CD14-positive monocyte (primary cell): Measurements from ENCODE around the gene UMPS. TPM values are rescaled to one million over a fixed set of nuclear protein-coding genes. Genes with fewer than 3 reads are reported as not detected.

Experiments
- DNase-seq, 3 donors: peaks; one replicate each; pipeline ENCODE4 v3.0.0-alpha.2; 2011 to 2022
- H2AFZ ChIP-seq: 2 replicates; pipeline ENCODE4 v1.6.0; 2012; ENCODE audit warnings: mild to moderate bottlenecking, low read depth, low read length, inconsistent platforms; ENCODE audit not compliant: insufficient read depth, poor library complexity, severe bottlenecking
- H3K27ac ChIP-seq, 2 donors: 1 replicate in 1 of 2; 2 replicates in 1 of 2; pipeline ENCODE4 v1.5.1; 2012 to 2013; ENCODE audit warnings: low read length in 2 of 2, control low read depth in 1 of 2, inconsistent platforms in 1 of 2, low read depth in 1 of 2, mild to moderate bottlenecking in 1 of 2
- H3K27me3 ChIP-seq, 2 donors: one replicate each; pipeline versions ENCODE4 v1.6.0 to v1.6.1; 2011 to 2013; ENCODE audit warnings: low read length in 2 of 2; ENCODE audit not compliant: control insufficient read depth in 2 of 2, insufficient read depth in 2 of 2
- H3K36me3 ChIP-seq, 2 donors: replicated peaks in 1 of 2; 1 replicate in 1 of 2; 2 replicates in 1 of 2; pipeline versions ENCODE4 v1.5.1 to v1.6.1; 2012 to 2013; ENCODE audit warnings: low read length in 2 of 2, control low read depth in 1 of 2, inconsistent platforms in 1 of 2, mild to moderate bottlenecking in 1 of 2; ENCODE audit not compliant: insufficient read depth in 2 of 2, control insufficient read depth in 1 of 2
- H3K4me1 ChIP-seq, 2 donors: 1 replicate in 1 of 2; 2 replicates in 1 of 2; pipeline versions ENCODE4 v1.5.1 to v1.6.1; 2012 to 2013; ENCODE audit warnings: low read length in 2 of 2, control low read depth in 1 of 2, inconsistent platforms in 1 of 2, mild to moderate bottlenecking in 1 of 2, moderate library complexity in 1 of 2; ENCODE audit not compliant: insufficient read depth in 2 of 2, control insufficient read depth in 1 of 2
- H3K4me2 ChIP-seq: replicated peaks from 2 replicates; pipeline ENCODE3; 2012; ENCODE audit warnings: low read length, moderate library complexity, mild to moderate bottlenecking; ENCODE audit not compliant: poor library complexity, severe bottlenecking; ENCODE audit errors: extremely low read depth
- H3K4me3 ChIP-seq, 3 experiments: fragments of 200-600 bp in 1 of 3; sonication (generic) in 1 of 3; replicated peaks in 1 of 3; 1 replicate in 2 of 3; 2 replicates in 1 of 3; pipeline ENCODE4 v1.5.1; 2011 to 2013; ENCODE audit warnings: low read length in 3 of 3, mild to moderate bottlenecking in 3 of 3, control low read depth in 2 of 3, low read depth in 2 of 3, inconsistent platforms in 1 of 3, moderate library complexity in 1 of 3
- H3K79me2 ChIP-seq: 2 replicates; pipeline ENCODE4 v1.6.0; 2012; ENCODE audit warnings: mild to moderate bottlenecking, control low read depth, inconsistent platforms, low read length, moderate library complexity; ENCODE audit not compliant: insufficient read depth
- H3K9ac ChIP-seq: 2 replicates; pipeline ENCODE4 v1.6.0; 2017; ENCODE audit warnings: low read length, mild to moderate bottlenecking; ENCODE audit not compliant: insufficient read depth, poor library complexity, severe bottlenecking
- H3K9me3 ChIP-seq, 2 donors: replicated peaks in 1 of 2; 1 replicate in 1 of 2; 2 replicates in 1 of 2; pipeline versions ENCODE4 v1.5.1 to v1.6.1; 2012 to 2013; ENCODE audit warnings: low read length in 2 of 2, control low read depth in 1 of 2; ENCODE audit not compliant: control insufficient read depth in 1 of 2, insufficient read depth in 1 of 2
- H4K20me1 ChIP-seq: 2 replicates; pipeline ENCODE4 v1.6.0; 2012; ENCODE audit warnings: mild to moderate bottlenecking, low read length, control low read depth, moderate library complexity; ENCODE audit not compliant: insufficient read depth
- H3K27ac Mint-ChIP-seq, 7 donors: one replicate each; pipeline ENCODE4 v1.8.0; 2020; ENCODE audit warnings: mild to moderate bottlenecking in 7 of 7, mixed read lengths in 7 of 7, moderate library complexity in 6 of 7, inconsistent platforms in 2 of 7
- H3K27me3 Mint-ChIP-seq, 3 donors: one replicate each; pipeline ENCODE4 v1.8.0; 2021 to 2022; ENCODE audit warnings: low read depth in 3 of 3, mild to moderate bottlenecking in 3 of 3, mixed read lengths in 3 of 3, moderate library complexity in 3 of 3, inconsistent platforms in 1 of 3
- H3K36me3 Mint-ChIP-seq, 2 donors: one replicate each; pipeline ENCODE4 v1.8.0; 2020; ENCODE audit warnings: mixed read lengths in 2 of 2, inconsistent platforms in 1 of 2, mild to moderate bottlenecking in 1 of 2
- H3K4me1 Mint-ChIP-seq: one replicate; pipeline ENCODE4 v1.8.0; 2020; ENCODE audit warnings: mild to moderate bottlenecking, mixed read lengths
- H3K4me3 Mint-ChIP-seq, 2 donors: one replicate each; pipeline ENCODE4 v1.8.0; 2020; ENCODE audit warnings: mild to moderate bottlenecking in 2 of 2, mixed read lengths in 2 of 2, moderate library complexity in 1 of 2
- H3K9me3 Mint-ChIP-seq, 7 donors: one replicate each; pipeline ENCODE4 v1.8.0; 2020 to 2022; ENCODE audit warnings: mixed read lengths in 7 of 7, mild to moderate bottlenecking in 6 of 7, moderate library complexity in 6 of 7, inconsistent platforms in 2 of 7
- CTCF ChIP-seq: fragments of 200-600 bp; IDR thresholded peaks from one replicate; pipeline ENCODE4 v1.8.0; 2022; ENCODE audit warnings: antibody characterized with exemption, mild to moderate bottlenecking
- WGBS: methylation state at CpG from one replicate; pipeline ENCODE4 v1.1.5; 2013; ENCODE audit warnings: missing lambda C conversion rate; ENCODE audit not compliant: insufficient coverage; 5-methylcytosine and 5-hydroxymethylcytosine counted together
- intact Hi-C, 2 donors: fragments of 100-400 bp; cut with micrococcal nuclease; formaldehyde crosslinking; loops; one replicate each; pipeline versions ENCODE4 v1.15.0 to v1.15.1; 2023
- polyA plus RNA-seq, 3 donors: library from polyadenylated mRNA; depleted of rRNA in 1 of 3; unstranded in 2 of 3; stranded (reverse) in 1 of 3; fragments of 300-500 nt in 2 of 3; fragments of >200 nt in 1 of 3; fragmentation: Illumina TruSeq in 2 of 3; gene quantifications; 1 replicate in 2 of 3; 2 replicates in 1 of 3; pipeline ENCODE4 v1.2.3, GENCODE V29; 2012 to 2021

The UMPS gene
- polyA plus RNA-seq, 3 donors = 4.6 to 13.5 (median 9.1) TPM

GRCh38 chr3:124682263-124682662 lies 48.0 kb upstream of the UMPS start:
- H2AFZ ChIP-seq = no peak overlapping the region
- no peaks in the 10 kb centered on the region for H3K79me2 ChIP-seq
- H3K27me3 ChIP-seq = no peaks in the 10 kb centered on the region
- Mint-ChIP-seq H3K4me1 (no peaks in the 10 kb centered on the region), H3K4me3 (no peak overlapping the region), H3K27me3 (peaks cover 2 to 6% (median 2%) of the 10 kb centered on the region in 3 donors), H3K27ac (no peak overlapping the region), H3K9me3 (peaks cover 0 to 7% (median 0%) of the 10 kb centered on the region in 7 donors), H3K36me3 (no peaks in the 10 kb centered on the region)
- H3K9me3 ChIP-seq = no peaks in the 10 kb centered on the region
- H3K4me2 ChIP-seq = no peak overlapping the region
- H3K4me3 ChIP-seq = no peak overlapping the region
- H3K27ac ChIP-seq = no peak overlapping the region
- intact Hi-C loops = no loop called here
- no peak for TF ChIP-seq CTCF
- no peak for DNase-seq
- 89% methylated on average over 1 of the region's 2 CpGs for WGBS
- no peaks in the 10 kb centered on the region for H3K4me1 ChIP-seq
- H3K9ac ChIP-seq = no peak overlapping the region
- no peaks in the 10 kb centered on the region for H4K20me1 ChIP-seq
- H3K36me3 ChIP-seq = no peaks in the 10 kb centered on the region

GRCh38 chr3:124684459-124684858 lies 45.8 kb upstream of the UMPS start:
- Histone ChIP-seq H3K9ac (no peak overlapping the region), H3K4me2 (no peak overlapping the region), H3K4me1 (no peaks in the 10 kb centered on the region), H4K20me1 (no peaks in the 10 kb centered on the region), H3K27ac (no peak overlapping the region), H3K27me3 (no peaks in the 10 kb centered on the region), H3K79me2 (no peaks in the 10 kb centered on the region), H3K36me3 (no peaks in the 10 kb centered on the region), H3K9me3 (no peaks in the 10 kb centered on the region), H2AFZ (no peak overlapping the region), H3K4me3 (no peak overlapping the region)
- intact Hi-C loops = no loop called here
- TF ChIP-seq CTCF = no peak
- no peaks in the 10 kb centered on the region for H3K36me3 Mint-ChIP-seq
- no peak overlapping the region for H3K27ac Mint-ChIP-seq
- H3K4me1 Mint-ChIP-seq = peaks cover 4% of the 10 kb centered on the region
- H3K27me3 Mint-ChIP-seq = peaks cover 2 to 6% (median 3%) of the 10 kb centered on the region in 3 donors
- H3K4me3 Mint-ChIP-seq = no peak overlapping the region
- WGBS = 84% methylated on average over 7 of the region's 7 CpGs
- no peaks in the 10 kb centered on the region for H3K9me3 Mint-ChIP-seq
- DNase-seq = no peak
